Mesangial cell (primary cell): ENCODE measurements around the gene PQBP1. TPM values are rescaled to one million over a fixed set of nuclear protein-coding genes. Genes with fewer than 3 reads are reported as not detected.

ENCODE experiments used
- total RNA-seq: library from RNA; depleted of rRNA; stranded (reverse); fragments of >200 nt; gene quantifications from 2 replicates; pipeline ENCODE4 v1.2.3, GENCODE V29; 2015

The PQBP1 gene
- total RNA-seq: 59.7 and 70.9 TPM in 2 replicates

DNA sequence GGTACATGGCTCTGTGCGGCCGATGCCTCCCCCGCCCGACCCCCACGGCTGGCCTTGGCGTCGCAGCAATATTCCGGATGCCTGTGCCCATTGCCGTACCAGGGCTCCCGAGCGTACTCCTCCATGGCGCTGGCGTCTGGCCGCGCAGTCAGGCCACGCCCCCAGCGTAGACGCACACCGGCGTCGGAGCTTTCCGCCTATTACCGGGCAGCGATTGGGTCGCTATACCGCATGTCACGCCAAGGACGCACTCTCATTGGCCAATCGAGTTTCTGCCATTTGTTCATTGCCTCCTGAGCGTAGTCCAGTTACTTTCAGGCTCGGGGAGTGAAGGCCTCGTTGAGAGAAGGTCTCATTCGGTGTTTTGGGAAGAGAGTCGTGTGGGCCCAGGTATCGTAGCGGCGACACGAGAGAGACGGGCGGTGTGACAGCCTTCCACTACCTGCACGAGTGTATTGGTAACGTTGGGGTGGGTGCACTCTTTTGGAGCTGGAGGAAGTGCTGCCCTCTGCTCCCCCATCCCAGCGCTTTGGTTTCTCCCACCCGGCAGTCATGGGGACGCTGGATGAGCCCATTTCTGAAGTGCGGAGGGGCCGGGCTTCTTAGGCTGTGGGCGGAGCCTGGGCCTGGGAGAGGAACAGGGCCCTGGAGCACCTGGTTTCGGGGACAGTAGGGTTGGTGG, at the start of gene PQBP1, which contains the start of gene TIMM17B:
TSS of gene PQBP1 (plus strand) at position 306 of the 682 bp plus-strand sequence. CDS start 580 bp downstream, outside the sequence.
TSS of gene TIMM17B (minus strand) at position 144 of the 682 bp plus-strand sequence. CDS start at position 125, 19 bp downstream.

DNA sequence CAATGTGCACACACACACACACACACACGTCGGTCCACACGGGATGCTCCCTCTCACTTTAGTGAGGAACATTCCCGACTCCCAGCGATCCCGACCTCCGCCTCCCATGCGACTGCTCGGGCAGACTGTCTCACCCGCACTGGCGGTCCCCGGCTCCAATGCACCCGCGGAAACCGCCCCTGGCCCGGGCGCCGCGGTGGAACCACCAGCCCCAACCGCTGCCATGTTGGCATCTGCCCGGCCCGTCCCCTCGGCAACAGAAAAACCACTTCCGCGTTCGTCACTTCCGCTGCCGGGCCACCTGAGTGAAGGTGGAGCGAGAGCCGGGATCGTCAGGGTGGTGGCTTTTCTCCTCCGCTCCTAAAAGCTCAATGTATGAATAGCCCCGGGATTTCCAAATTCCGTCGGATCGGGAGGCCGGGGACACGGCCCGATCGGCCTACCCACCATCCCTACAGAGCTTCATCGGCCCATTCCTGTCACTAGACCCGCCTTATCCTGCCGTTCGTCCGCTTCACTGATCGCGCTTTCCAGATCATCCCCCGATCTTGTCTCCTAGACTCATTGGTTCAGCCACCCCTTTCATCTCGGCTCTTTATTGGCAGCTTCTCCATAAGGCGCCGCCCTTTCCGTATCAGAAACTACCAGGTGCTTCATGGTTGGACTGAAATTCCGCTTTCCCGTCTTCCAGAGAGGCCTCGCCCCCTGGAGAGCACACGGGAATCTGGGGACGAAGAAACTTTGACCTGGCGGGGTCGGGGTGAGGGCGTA, 13.9 kb downstream of the PQBP1 start, which contains the start of gene SLC35A2:
TSS of gene SLC35A2 (minus strand) at position 235 of the 771 bp plus-strand sequence. CDS start at position 225, 10 bp downstream.

GRCh38 chrX:48918643-48919340, 21.1 kb downstream of the PQBP1 start, which contains the start of gene PIM2:
TSS of gene PIM2 (minus strand) at chrX:48919024. CDS start at chrX:48918834, 190 bp downstream.

Other genes starting within 250 kb of the PQBP1 start
- gene WAS, start 214.1 kb upstream of the PQBP1 start, total RNA-seq: 0.38 TPM in 1 of 2 replicates, not detected in the other
- 3.9 and 29.8 TPM in 2 replicates for gene SUV39H1, start 201.2 kb upstream of the PQBP1 start, total RNA-seq
- not detected in 2 replicates for gene GLOD5, start 136.2 kb upstream of the PQBP1 start, total RNA-seq
- gene GATA1, start 111.3 kb upstream of the PQBP1 start, total RNA-seq: not detected in 2 replicates
- gene HDAC6, start 95.9 kb upstream of the PQBP1 start, total RNA-seq: 44.2 and 61.4 TPM in 2 replicates
- gene ERAS, start 71.4 kb upstream of the PQBP1 start, total RNA-seq: not detected in 2 replicates
- 9.5 and 32.6 TPM in 2 replicates for gene PCSK1N, start 62.3 kb upstream of the PQBP1 start, total RNA-seq
- 76.9 and 84.4 TPM in 2 replicates for gene TIMM17B, start 162 bp upstream of the PQBP1 start, total RNA-seq
- 26.7 and 34.0 TPM in 2 replicates for gene SLC35A2, start 13.7 kb downstream of the PQBP1 start, total RNA-seq
- 9.0 and 13.0 TPM in 2 replicates for gene PIM2, start 21.1 kb downstream of the PQBP1 start, total RNA-seq
- 34.7 and 47.8 TPM in 2 replicates for gene OTUD5, start 59.7 kb downstream of the PQBP1 start, total RNA-seq
- gene KCND1, start 73.9 kb downstream of the PQBP1 start, total RNA-seq: 0.98 and 3.4 TPM in 2 replicates
- gene GRIPAP1, start 104.3 kb downstream of the PQBP1 start, total RNA-seq: 9.3 and 17.5 TPM in 2 replicates
- 67.7 and 71.9 TPM in 2 replicates for gene TFE3, start 145.4 kb downstream of the PQBP1 start, total RNA-seq
- gene CCDC120, start 161.1 kb downstream of the PQBP1 start, total RNA-seq: 3.1 and 10.0 TPM in 2 replicates
- gene PRAF2, start 176.1 kb downstream of the PQBP1 start, total RNA-seq: 27.7 and 35.4 TPM in 2 replicates
- gene WDR45, start 182.0 kb downstream of the PQBP1 start, total RNA-seq: 30.3 and 77.5 TPM in 2 replicates
- gene GPKOW, start 225.8 kb downstream of the PQBP1 start, total RNA-seq: 19.9 and 21.2 TPM in 2 replicates